Measurements from ENCODE around the gene OR5H1.
"Not testable (repeated sequence)": the region's sequence is repeated elsewhere in the genome, so short reads cannot be mapped to it uniquely, and the experiment has no call there.

OR5H1 gene

DNA sequence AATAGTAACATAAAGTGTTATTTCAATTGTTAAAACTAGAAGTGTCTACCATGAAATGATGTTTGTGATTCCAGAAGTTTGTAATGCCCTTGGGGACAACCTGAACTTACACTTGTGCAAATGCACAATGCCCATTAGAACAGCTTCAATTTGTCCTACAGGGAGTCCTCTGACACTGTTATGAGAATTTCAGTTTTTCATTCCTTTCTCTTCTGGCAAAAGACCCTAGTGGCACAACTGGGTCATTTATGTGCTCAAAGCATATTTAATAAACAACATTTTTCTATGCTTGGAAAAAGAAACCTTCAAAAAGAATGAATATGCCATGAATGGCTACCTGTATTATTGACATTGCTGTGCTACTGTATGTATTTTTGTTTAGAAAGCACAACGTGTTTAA lies at the start of gene OR5H1:
TSS of gene OR5H1 (plus strand) at position 301 of the 400 bp plus-strand sequence. CDS start 1,977 bp downstream, outside the sequence.
- Histone ChIP-seq H3K27me3 (ENCODE audit: control insufficient read depth, insufficient read depth, low read length) (no peaks in the 10 kb centered on the region), H3K9ac (ENCODE audit: low read depth, low read length) (no peak within 1 kb of the TSS), H3K9me3 (ENCODE audit: control insufficient read depth, insufficient read depth, low read length) (no peaks in the 10 kb centered on the region), H3K4me3 (ENCODE audit: low read depth, low read length) (no peak within 1 kb of the TSS), H3K36me3 (ENCODE audit: control insufficient read depth, insufficient read depth, low read length) (no peaks in the 10 kb centered on the region), H3K4me1 (ENCODE audit: control insufficient read depth, insufficient read depth, low read length) (no peaks in the 10 kb centered on the region), H3K27ac (ENCODE audit: low read depth, low read length) (no peak within 1 kb of the TSS)

- H3K27ac ChIP-seq (ENCODE audit: low read depth, low read length), result no peak within 1 kb of the TSS
- H3K27me3 ChIP-seq (ENCODE audit: control insufficient read depth, insufficient read depth, low read length), result no peaks in the 10 kb centered on the region
- no peak within 1 kb of the TSS for H3K9ac ChIP-seq (ENCODE audit: low read depth, low read length)
- H3K4me1 ChIP-seq (ENCODE audit: control insufficient read depth, insufficient read depth, low read length), result no peaks in the 10 kb centered on the region
- H3K9me3 ChIP-seq (ENCODE audit: control insufficient read depth, insufficient read depth, low read length), result no peaks in the 10 kb centered on the region
- H3K36me3 ChIP-seq (ENCODE audit: control insufficient read depth, insufficient read depth, low read length), result no peaks in the 10 kb centered on the region
- no peak within 1 kb of the TSS for H3K4me3 ChIP-seq (ENCODE audit: low read depth, low read length)
Observed at GRCh38 chr3:98086873-98087272, 43.6 kb upstream of the OR5H1 start, which contains the start of gene OR5AC2. Gene OR5AC2 (plus strand): TSS chr3:98087173. CDS start chr3:98087173, 0 bp downstream.

DNA sequence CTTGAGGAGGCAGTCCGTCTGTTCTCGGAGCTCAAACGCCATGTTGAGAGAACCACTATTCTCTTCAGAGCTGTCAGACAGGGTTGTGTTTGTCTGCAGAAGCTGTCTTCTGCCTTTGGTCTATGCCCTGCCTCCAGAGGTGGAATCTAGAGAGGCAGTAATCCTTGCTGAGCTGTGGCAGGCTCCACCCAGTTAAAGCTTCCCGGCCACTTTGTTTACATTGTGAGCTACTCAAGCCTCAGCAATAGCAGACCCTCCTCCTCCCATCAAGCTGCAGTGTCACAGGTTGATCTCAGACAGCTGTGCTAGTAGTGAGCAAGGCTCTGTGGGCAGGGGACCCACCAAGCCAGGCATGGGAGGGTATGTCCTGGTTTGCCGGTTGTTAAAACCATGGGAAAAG lies 34.6 kb upstream of the OR5H1 start:
- Histone ChIP-seq H3K36me3 (ENCODE audit: control insufficient read depth, insufficient read depth, low read length) (no peaks in the 10 kb centered on the region), H3K27ac (ENCODE audit: low read depth, low read length) (no peak overlapping the region), H3K4me3 (ENCODE audit: low read depth, low read length) (no peak overlapping the region), H3K9me3 (ENCODE audit: control insufficient read depth, insufficient read depth, low read length) (no peaks in the 10 kb centered on the region), H3K4me1 (ENCODE audit: control insufficient read depth, insufficient read depth, low read length) (no peaks in the 10 kb centered on the region), H3K9ac (ENCODE audit: low read depth, low read length) (no peak overlapping the region), H3K27me3 (ENCODE audit: control insufficient read depth, insufficient read depth, low read length) (no peaks in the 10 kb centered on the region)

DNA sequence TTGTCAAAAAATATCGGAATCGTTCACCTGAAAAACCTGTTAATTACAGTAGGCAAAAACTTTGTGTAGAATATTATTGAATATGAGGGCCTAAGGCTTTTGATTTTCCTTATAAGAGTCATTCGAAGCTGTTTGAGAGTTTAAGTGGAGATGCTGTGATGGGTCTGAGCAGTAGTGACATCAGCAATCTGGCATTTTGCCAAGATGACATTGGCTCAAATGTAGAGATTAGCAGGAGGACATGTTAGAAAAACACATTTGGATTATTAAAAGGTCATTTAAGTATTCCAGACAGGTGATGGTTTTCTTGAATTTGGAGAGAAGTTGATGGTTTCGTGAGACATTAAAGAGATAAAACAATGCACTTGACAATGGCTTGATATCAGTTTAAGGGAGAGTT lies 30.7 kb upstream of the OR5H1 start:
- Histone ChIP-seq H3K9ac (ENCODE audit: low read depth, low read length) (no peak overlapping the region), H3K4me1 (ENCODE audit: control insufficient read depth, insufficient read depth, low read length) (no peaks in the 10 kb centered on the region), H3K4me3 (ENCODE audit: low read depth, low read length) (no peak overlapping the region), H3K27ac (ENCODE audit: low read depth, low read length) (no peak overlapping the region), H3K36me3 (ENCODE audit: control insufficient read depth, insufficient read depth, low read length) (no peaks in the 10 kb centered on the region), H3K27me3 (ENCODE audit: control insufficient read depth, insufficient read depth, low read length) (no peaks in the 10 kb centered on the region), H3K9me3 (ENCODE audit: control insufficient read depth, insufficient read depth, low read length) (no peaks in the 10 kb centered on the region)

- Histone ChIP-seq H3K9ac (ENCODE audit: low read depth, low read length) (no peak overlapping the region), H3K36me3 (ENCODE audit: control insufficient read depth, insufficient read depth, low read length) (no peaks in the 10 kb centered on the region), H3K27me3 (ENCODE audit: control insufficient read depth, insufficient read depth, low read length) (no peaks in the 10 kb centered on the region), H3K27ac (ENCODE audit: low read depth, low read length) (no peak overlapping the region), H3K4me3 (ENCODE audit: low read depth, low read length) (no peak overlapping the region), H3K9me3 (ENCODE audit: control insufficient read depth, insufficient read depth, low read length) (peaks cover 21% of the 10 kb centered on the region), H3K4me1 (ENCODE audit: control insufficient read depth, insufficient read depth, low read length) (no peaks in the 10 kb centered on the region)
Observed at GRCh38 chr3:98108162-98108561, 22.4 kb upstream of the OR5H1 start.

DNA sequence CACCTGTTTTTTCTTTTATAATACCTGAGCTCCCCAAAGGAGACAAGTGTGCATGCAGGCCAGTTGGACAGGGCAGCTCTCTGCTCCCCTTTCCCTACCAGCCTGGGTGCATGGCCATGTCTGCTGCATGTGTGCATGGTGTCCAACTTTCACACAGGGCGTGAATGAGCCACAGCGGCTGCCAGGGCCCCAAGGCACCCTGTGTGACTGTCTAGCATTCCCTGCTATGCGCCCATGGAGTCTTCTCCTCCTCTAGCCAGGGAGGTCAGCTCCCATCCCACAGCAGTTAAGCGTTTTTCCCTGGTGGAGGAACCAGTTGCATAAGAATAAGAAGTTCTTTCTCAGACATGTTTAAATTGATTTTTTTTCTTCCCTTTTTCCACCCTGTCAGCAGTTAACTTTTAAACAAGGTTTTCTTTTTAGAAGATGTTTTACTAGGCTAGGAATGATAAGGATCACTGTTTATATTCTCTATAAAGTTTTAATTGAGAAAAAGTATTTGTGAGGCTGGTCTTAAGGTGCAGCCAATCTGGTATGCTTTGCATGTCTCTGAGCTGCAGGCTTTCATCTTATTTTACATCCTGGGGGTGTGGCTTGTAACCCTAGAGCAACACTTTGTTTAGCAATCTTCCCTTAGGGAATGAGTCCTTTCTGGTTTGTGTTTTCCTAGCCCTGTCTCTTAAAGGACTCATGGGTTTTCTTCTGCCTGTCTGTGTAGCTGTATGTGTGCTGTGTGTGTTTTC lies 20.5 kb upstream of the OR5H1 start:
- Histone ChIP-seq H3K9me3 (ENCODE audit: control insufficient read depth, insufficient read depth, low read length) (peaks cover 21% of the 10 kb centered on the region), H3K27me3 (ENCODE audit: control insufficient read depth, insufficient read depth, low read length) (no peaks in the 10 kb centered on the region), H3K27ac (ENCODE audit: low read depth, low read length) (no peak overlapping the region), H3K9ac (ENCODE audit: low read depth, low read length) (no peak overlapping the region), H3K36me3 (ENCODE audit: control insufficient read depth, insufficient read depth, low read length) (no peaks in the 10 kb centered on the region), H3K4me3 (ENCODE audit: low read depth, low read length) (no peak overlapping the region), H3K4me1 (ENCODE audit: control insufficient read depth, insufficient read depth, low read length) (no peaks in the 10 kb centered on the region)

GRCh38 chr3:98110550-98110908 lies 20.0 kb upstream of the OR5H1 start:
- H3K4me1 ChIP-seq (ENCODE audit: control insufficient read depth, insufficient read depth, low read length), result no peaks in the 10 kb centered on the region
- H3K9ac ChIP-seq (ENCODE audit: low read depth, low read length), result no peak overlapping the region
- no peak overlapping the region for H3K27ac ChIP-seq (ENCODE audit: low read depth, low read length)
- H3K27me3 ChIP-seq (ENCODE audit: control insufficient read depth, insufficient read depth, low read length), result no peaks in the 10 kb centered on the region
- no peak overlapping the region for H3K4me3 ChIP-seq (ENCODE audit: low read depth, low read length)
- H3K9me3 ChIP-seq (ENCODE audit: control insufficient read depth, insufficient read depth, low read length), result peaks cover 21% of the 10 kb centered on the region
- H3K36me3 ChIP-seq (ENCODE audit: control insufficient read depth, insufficient read depth, low read length), result no peaks in the 10 kb centered on the region

GRCh38 chr3:98114264-98114663 lies 16.3 kb upstream of the OR5H1 start:
- no peaks in the 10 kb centered on the region for H3K27me3 ChIP-seq (ENCODE audit: control insufficient read depth, insufficient read depth, low read length)
- H3K4me1 ChIP-seq (ENCODE audit: control insufficient read depth, insufficient read depth, low read length), result no peaks in the 10 kb centered on the region
- no peaks in the 10 kb centered on the region for H3K36me3 ChIP-seq (ENCODE audit: control insufficient read depth, insufficient read depth, low read length)
- no peak overlapping the region for H3K9ac ChIP-seq (ENCODE audit: low read depth, low read length)
- no peak overlapping the region for H3K27ac ChIP-seq (ENCODE audit: low read depth, low read length)
- H3K4me3 ChIP-seq (ENCODE audit: low read depth, low read length), result no peak overlapping the region
- H3K9me3 ChIP-seq (ENCODE audit: control insufficient read depth, insufficient read depth, low read length), result peaks cover 21% of the 10 kb centered on the region

GRCh38 chr3:98115717-98116116 lies 14.8 kb upstream of the OR5H1 start:
- H3K27me3 ChIP-seq (ENCODE audit: control insufficient read depth, insufficient read depth, low read length), result no peaks in the 10 kb centered on the region
- no peak overlapping the region for H3K9ac ChIP-seq (ENCODE audit: low read depth, low read length)
- no peak overlapping the region for H3K27ac ChIP-seq (ENCODE audit: low read depth, low read length)
- H3K9me3 ChIP-seq (ENCODE audit: control insufficient read depth, insufficient read depth, low read length), result peaks cover 15% of the 10 kb centered on the region
- H3K36me3 ChIP-seq (ENCODE audit: control insufficient read depth, insufficient read depth, low read length), result no peaks in the 10 kb centered on the region
- H3K4me3 ChIP-seq (ENCODE audit: low read depth, low read length), result no peak overlapping the region
- no peaks in the 10 kb centered on the region for H3K4me1 ChIP-seq (ENCODE audit: control insufficient read depth, insufficient read depth, low read length)

DNA sequence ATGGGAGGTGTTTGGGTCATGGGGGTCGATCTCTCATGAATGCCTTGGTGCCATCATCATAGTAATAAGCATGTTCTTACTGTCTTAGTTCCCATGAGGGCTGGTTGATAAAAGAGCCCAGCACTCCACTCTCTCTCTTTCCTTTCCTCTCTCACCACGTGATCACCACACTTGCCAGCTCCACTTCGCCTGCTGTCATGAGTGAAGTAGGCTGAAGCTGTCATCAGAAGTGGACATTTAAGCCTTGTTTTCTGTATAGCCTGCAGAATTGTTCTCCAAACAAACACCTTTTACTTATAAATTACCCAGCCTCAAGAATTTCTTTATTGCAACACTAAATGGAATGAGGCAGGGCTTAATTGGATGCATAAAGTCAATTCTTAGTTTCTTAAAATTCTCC lies 6.1 kb downstream of the OR5H1 start:
- no peak overlapping the region for H3K27ac ChIP-seq (ENCODE audit: low read depth, low read length)
- no peak overlapping the region for H3K4me3 ChIP-seq (ENCODE audit: low read depth, low read length)
- no peaks in the 10 kb centered on the region for H3K27me3 ChIP-seq (ENCODE audit: control insufficient read depth, insufficient read depth, low read length)
- H3K4me1 ChIP-seq (ENCODE audit: control insufficient read depth, insufficient read depth, low read length), result peaks cover 10% of the 10 kb centered on the region
- no peaks in the 10 kb centered on the region for H3K36me3 ChIP-seq (ENCODE audit: control insufficient read depth, insufficient read depth, low read length)
- no peak overlapping the region for H3K9ac ChIP-seq (ENCODE audit: low read depth, low read length)
- no peaks in the 10 kb centered on the region for H3K9me3 ChIP-seq (ENCODE audit: control insufficient read depth, insufficient read depth, low read length)

- not testable (repeated sequence) for H3K36me3 ChIP-seq (ENCODE audit: control insufficient read depth, insufficient read depth, low read length); H3K27me3 ChIP-seq (ENCODE audit: control insufficient read depth, insufficient read depth, low read length); H3K4me3 ChIP-seq (ENCODE audit: low read depth, low read length); H3K9me3 ChIP-seq (ENCODE audit: control insufficient read depth, insufficient read depth, low read length); H3K4me1 ChIP-seq (ENCODE audit: control insufficient read depth, insufficient read depth, low read length); H3K9ac ChIP-seq (ENCODE audit: low read depth, low read length); H3K27ac ChIP-seq (ENCODE audit: low read depth, low read length)
Observed at GRCh38 chr3:98137826-98138557, 7.5 kb downstream of the OR5H1 start.

Data from HUES48 (cell line).